A204.1 (cell line): ENCODE data around the gene UNKL.

ENCODE experiments used
- FAIRE-seq: peaks from 2 replicates; lab custom pipeline; 2012; peaks lifted over from hg19 to GRCh38; lab: Jason Lieb, UNC

UNKL gene

DNA sequence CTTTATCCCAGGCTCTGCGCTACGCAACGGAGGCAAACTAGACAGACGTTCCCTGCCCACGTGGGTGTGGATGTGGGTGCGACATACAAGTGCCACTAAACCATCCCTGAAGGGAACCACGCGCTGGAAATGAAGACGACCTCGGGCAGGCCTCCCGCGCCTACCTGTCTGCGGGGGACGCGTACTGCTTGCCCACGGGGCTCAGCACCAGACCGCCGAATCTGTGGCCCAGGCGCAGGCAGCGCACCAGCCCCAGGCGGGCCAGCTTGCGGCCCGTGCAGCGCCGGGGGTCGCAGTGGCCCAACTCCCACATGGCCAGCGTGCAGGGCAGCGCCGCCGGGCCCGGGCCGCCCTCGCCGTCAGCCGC, 63.3 kb downstream of the UNKL start:
- FAIRE-seq: no peak

DNA sequence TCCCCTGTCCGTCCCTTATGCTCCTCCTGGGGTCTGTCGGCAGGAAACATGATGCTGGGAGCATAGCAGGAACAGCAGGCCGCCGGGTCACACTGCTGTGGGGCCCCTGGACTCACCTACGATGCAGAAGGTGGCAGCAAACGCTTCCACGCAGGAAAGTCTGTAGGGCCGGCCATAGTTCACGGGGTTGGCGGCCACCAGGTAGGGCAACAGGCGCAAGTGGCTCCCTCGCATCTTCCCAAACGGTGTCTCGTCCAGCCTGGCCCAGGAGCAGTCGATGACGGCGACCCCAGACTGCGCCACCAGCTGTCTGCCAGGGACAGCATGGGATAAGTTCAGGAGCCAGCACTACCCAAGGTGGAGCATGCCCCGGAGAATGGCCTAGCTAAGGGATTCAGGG, 63.8 kb downstream of the UNKL start:
- FAIRE-seq: no peak

DNA sequence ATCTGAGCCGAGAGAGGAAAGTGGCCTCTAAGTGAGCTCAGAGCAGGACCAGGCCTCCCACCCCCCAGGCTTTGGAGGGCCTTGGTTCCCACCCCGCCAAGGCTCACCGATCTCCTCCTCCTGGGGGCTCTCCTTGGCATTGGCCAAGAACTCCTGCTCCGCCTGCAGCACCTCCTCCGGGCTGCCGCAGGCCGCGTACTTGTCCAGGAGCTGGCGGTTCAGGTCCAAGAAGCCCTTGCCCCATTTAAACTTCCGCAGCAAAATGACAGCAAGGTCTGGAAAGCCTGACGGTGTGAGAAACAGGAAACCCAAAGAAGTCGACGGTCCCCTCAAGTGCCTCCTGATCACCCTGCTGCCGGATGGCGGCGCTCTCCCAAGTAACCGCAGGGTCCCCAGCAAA, 64.6 kb downstream of the UNKL start:
- no peak for FAIRE-seq

DNA sequence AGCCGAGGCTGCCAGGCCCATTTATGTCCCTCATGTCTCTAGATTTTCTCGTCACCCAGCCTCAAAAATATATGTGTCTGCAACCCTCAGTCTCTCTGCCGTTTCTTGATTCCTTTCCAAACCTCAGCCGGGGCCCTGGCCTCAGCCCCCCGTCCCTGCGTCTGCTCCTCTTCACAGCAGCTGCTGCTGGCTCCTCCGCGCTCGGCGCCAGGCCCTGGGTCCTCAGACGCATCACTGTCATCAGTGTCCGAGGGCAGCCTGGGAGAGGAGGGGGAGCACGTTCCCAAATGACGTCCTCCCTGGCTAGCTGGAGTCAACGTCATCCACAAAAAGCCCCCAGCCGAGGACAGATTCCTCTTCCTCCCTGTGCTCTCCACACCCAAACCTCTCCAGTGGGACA, 65.2 kb downstream of the UNKL start:
- FAIRE-seq: no peak

DNA sequence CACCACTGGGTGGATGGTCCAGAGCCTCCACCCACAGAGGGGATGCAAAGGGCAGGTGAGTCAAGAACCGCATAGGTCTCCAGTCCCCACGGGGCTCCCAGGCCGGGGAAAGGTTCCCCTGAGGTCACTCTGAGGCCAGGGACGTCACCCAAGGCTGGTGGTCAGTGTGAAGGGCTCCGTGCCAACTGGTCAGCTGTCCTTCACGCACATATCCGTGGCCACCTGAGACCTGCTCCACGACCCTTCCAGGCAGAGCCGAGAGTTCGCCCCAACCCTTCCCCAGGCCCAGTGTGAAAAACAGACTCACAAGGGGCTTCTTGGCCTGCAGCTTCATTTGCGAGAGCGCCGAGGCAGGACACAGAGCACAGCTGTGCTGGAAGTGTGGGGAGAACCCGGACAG, 65.6 kb downstream of the UNKL start:
- no peak for FAIRE-seq

DNA sequence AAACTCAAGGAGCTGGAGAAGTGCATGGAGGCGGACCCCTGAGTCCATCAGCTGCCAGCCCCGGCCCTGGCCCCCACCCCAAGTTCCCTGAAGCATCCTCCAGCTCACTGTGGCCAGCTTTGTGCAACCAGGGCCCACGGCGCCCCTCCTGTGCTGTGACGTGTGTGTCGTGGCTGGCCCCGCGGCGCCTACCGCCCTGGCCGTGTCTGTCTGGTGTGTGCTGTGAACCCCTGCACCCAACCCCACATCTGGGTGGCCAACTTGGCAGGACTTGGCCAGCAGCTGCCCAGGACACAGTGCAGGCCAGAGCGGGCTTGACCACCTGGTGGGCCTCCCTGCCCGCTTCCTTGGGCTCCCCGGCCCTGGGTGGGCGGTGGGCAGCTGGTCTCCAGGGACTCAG, 66.1 kb downstream of the UNKL start:
- no peak for FAIRE-seq

DNA sequence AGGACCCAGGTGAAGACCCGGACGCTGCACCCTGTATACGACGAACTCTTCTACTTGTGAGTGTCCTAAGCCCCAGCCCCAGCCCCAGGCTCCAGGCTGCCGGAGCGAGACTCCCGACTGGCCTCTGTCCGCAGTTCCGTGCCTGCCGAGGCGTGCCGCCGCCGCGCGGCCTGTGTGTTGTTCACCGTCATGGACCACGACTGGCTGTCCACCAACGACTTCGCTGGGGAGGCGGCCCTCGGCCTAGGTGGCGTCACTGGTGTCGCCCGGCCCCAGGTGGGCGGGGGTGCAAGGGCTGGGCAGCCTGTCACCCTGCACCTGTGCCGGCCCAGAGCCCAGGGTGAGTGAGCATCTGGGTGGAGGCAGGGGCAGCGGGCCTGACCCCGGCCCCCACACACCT, 66.5 kb downstream of the UNKL start:
- no peak for FAIRE-seq

DNA sequence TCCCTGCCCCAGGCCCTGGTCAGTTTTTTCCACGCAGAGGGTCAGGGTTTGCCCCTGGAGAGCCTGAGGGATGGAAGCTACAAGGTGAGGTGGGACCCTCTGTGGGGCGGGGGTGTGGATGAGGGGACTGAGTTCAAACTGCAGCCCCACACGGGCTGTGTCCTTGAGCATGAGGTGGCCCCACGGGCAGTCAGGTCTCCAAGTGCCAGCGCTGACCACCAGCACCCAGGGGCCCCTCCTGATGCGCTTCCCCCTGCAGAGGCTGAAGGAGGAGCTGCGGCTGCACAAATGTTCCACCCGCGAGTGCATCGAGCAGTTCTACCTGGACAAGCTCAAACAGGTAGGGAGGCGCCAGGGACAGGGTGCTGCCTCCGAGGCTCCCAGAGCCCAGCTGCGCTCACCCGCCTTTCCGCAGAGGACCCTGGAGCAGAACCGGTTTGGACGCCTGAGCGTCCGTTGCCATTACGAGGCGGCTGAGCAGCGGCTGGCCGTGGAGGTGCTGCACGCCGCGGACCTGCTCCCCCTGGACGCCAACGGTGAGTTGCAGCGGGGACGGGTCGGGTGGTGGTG, 67.1 kb downstream of the UNKL start:
- no peak for FAIRE-seq

DNA sequence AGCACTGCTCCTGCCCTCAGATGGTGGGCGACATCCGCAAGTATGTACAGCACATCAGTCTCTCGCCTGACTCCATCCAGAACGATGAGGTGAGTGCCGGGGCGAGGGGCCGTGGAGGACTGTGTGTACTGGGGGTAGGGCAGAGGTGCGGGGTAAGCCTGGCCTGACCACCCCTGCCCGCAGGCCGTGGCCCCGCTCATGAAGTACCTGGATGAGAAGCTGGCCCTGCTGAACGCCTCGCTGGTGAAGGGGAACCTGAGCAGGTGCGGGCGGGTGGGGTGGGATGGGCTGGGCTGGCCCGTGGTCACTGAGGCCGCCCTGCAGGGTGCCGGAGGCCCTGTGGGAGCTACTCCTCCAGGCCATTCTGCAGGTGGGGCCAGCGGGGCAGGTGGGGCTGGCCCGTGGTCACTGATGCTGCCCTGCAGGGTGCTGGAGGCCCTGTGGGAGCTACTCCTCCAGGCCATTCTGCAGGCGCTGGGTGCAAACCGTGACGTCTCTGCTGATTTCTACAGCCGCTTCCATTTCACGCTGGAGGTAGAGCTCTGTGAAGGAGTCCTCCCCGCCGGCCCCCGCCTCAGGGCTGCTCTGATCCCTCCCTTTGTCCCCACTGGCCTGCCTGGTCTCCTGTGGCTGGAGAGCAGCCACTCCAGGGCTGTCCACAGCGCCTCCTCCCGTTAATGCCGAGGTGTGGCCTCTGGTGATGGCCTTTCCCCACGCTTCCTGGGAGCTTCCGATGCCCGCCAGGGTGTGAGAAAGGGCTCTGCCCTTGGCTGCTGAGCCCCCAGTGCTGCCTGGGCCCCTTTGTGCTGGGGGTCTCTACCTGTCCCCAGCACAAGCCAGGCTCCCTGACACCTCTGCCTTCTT, 67.8 kb downstream of the UNKL start:
- no peak for FAIRE-seq

DNA sequence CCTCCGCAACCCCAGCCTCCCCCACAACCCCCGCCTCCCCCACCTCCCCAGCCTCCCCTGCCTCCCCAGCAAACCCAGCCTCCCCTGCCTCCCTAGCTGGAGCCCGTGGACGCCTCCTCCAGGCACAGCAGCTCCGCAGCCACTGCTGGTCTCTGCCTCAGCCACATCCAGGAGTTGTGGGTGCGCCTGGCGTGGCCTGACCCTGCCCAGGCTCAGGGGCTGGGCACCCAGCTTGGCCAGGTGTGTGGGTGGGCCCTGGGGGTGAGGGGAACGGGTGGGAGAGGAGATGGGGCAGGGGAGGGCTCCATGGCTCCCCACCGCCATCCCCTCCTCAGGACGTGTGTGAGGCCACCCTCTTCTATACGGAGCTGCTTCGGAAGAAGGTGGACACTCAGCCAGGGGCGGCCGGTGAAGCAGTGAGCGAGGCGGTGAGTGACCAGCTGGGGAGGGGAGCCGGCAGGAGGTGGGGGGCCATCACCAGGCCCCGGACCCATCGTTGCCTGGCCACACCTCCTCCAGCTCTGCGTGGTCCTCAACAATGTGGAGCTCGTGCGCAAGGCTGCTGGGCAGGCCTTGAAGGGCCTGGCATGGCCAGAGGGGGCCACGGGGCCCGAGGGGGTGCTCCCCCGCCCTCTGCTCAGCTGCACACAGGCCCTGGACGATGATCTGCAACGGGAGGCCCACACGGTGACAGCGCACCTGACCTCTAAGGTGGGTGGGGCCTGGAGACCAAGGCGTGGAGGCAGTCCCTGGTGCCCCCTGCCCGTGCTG, 68.7 kb downstream of the UNKL start:
- no peak for FAIRE-seq

DNA sequence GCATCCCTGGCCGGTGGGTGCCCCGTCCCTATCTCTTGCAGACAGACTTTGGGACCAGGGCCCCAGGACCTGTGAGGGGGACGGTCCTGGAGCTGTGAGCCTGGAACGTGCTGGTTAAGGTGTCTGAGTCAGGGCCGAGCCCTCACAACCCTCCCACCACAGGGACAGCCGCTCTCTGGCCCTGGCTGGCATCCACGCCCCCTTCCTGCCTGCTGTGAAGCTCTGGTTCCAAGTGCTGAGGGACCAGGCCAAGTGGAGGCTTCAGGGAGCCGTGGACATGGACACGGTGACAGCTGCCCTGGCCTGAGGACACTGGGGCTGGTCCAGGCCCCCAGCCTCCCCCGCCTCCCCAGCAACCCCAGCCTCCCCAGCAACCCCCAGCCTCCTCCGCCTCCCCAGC, 69.4 kb downstream of the UNKL start:
- FAIRE-seq: no peak

DNA sequence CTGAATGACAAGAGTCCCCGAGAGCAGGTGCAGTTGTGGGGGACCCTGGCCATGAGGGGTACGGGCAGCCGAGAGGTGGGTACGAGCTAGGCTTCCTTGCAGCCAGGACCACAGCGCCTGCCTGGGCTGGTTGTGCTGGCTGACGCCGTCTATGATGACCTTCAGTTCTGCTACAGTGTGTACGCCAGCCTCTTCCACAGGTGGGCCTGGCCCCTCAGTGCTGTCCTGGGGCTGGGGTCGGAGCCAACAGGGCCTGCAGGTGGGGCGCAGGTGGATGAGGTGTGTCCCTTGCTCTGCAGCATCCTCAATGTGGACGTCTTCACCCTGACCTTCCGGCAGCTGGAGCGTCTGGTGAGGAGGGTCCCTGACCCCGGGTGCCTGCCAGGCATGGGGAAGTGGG, 70.0 kb downstream of the UNKL start:
- FAIRE-seq: no peak

DNA sequence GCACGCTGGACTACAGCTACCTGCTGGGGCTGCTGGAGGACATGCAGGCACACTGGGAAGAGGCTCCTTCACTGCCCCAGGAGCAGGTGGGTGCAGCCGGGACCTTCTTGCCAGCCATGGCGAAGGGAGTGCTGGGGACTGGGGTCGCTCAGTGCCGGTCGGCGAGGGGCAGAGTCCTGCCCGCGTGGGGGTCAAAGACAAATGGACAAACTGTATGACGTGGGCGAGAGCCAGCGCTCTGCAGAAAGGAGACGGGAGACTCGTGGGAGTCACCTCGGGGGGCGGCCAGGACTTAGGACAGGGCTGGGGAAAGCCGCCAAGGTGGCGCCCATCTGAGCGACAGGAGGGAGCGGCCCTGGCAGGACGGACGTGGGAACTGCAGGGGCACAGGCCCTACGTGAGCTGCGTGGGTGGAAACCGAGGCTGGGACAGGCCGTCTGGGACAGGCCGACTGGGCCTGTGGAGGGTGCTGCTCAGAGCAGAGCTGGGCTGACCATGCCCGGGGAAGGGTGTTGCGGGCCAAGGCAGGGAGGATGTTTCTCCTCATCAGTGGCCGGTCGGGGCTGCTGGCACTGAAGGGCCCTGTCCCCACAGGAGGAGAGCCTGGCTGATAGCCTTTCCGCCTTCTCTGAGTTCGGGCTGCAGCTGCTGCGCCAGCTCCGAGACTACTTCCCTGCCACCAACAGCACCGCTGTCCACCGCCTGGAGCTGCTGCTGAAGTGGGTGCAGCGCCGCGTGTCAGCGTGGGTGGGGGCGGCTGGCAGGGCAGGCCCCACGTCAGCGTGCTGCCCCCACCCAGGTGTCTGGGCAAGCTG, 70.9 kb downstream of the UNKL start:
- no peak for FAIRE-seq

DNA sequence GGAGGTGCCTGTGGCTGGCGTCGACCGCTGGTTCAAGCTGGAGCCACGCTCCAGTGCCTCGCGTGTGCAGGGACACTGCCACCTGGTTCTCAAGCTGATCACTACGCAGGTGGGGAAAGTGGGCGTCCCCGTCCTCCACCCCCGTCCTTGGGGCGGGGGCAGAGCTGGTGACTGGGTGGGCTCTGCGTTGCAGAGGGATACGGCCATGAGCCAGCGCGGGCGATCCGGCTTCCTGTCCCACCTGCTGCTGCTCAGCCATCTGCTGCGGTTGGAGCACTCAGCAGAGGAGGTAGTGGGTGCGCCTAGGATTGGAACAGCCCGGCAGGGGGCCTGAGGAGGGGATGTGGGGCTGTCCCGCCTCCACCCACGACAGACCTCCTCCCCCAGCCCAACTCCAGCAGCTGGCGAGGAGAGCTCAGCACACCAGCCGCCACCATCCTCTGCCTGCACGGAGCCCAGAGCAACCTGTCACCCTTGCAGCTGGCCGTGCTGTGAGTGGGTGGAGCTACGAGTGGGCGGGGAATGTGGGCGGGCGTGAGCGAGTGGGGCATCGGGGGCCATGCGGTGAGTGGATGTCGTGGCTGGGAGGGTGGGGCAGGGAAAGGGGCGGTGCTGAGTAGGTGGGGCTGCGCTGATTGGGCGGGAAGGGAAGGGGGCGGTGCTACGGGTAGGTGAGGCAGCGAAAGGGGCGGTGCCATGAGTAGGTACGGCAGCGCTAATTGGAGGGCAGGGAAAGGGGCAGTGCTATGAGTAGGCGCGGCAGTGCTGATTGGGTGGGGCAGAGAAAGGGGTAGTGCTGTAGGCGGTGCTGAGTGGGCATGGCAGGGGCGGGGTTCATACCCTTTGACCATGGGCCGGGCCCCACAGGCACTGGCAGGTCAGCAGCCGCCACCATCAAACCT, 71.7 kb downstream of the UNKL start:
- peak; percentile 86 for FAIRE-seq

DNA sequence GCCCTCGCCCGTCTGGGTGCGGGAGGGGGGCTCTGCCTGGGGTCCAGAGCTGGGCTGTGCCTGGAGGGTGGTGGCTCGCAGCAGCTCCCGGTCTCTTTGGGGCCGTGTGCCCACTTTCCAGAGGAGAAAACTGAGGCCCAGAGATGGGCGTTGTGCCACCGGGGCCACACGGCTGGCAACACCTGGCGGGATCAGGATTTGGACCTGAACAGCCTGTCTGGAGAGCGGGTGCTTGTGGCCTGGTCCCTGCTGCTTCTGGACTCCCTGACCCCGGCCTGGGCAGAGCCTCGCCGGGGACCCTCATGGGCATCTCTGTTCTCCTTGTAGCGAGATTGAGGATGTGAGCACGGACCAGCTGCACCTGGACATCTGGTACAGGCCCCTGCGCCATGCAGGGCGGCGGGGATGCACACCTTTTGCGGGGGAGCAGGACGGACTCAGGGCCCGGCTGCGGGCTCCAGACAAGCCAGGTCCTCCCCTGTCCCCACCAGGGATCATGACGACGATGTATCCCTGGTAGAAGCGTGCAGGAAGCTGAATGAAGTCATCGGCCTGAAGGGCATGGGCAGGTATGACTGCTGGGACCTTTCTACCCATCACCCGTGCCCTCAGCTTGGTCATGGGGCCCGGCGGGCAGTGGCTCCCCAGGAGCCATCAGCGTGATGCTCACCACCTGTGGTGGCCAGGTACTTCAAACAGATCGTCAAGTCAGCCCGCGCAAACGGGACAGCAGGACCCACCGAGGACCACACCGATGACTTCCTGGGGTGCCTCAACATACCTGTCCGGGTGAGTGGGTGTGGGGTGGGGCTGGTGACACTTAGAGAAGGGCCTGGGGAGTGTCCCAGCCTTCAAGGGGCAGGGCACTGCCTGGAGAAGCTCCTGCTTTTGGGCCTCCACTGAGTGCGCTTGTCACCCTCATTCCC, 72.7 kb downstream of the UNKL start:
- FAIRE-seq: no peak

DNA sequence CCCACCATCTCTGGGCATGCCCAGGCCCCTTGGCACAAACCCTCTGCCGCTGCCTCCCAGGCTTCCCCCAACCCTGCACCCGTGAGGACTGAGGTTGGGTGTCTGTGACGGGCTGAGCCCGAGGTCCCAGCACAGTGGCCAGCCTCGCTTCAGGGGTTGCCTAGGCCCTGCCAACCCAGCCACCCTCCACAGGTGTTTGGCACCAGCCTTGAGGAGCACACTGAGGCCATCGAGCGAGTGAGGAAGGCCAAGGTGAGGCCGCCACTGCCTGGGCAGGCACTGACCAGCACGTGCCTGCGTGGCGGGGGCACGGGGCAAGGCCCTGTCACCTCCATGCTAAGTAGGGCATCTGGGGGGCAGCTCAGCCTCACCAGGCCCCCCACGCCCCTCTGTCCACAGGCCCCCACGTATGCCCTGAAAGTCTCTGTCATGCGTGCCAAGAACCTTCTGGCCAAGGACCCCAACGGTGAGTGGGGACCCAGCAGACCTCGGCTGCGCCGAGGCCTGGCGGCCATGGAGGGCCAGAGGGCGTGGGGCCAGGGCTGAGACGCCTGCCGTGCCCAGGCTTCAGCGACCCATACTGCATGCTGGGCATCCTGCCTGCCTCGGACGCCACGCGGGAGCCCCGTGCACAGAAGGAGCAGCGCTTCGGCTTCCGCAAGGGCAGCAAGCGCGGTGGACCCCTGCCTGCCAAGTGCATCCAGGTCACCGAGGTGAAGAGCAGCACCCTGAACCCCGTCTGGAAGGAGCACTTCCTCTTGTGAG, 73.6 kb downstream of the UNKL start:
- FAIRE-seq: no peak

DNA sequence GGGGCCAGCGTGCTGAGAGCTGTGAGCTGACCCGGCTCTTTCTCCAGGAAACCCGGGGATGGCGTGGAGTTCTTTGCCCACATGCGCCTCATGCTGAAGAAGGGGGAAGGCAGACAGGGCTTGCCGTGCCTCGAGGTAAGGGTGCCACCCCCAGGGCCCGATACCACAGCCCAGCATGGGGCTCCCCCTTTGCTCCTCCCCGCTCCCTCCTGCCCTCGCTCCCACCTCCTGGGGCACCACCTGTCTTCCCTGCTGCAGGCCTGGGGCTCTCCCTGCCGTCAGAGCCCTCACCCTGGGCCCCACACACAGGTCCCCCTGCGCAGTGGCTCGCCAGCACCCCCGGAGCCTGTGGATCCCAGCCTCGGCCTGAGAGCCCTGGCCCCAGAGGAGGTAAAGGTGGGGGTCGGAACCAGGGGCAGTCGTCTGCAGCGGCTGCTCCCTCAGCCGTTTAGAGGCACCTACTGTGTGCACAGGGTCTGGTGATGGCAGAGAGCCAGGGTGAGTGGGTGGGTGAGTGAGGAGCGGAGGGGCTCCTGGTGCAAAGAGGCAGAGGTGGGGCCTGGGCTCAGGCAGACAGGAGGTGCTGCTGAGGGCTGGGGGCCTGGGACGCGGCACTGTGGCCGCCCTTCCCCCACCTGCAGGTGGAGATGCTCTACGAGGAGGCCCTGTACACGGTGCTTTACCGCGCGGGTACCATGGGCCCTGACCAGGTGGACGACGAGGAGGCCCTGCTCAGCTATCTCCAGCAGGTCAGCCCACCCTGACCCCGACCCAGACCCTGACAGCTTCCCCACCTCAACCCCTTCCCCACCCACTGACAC, 75.4 kb downstream of the UNKL start:
- FAIRE-seq: no peak

DNA sequence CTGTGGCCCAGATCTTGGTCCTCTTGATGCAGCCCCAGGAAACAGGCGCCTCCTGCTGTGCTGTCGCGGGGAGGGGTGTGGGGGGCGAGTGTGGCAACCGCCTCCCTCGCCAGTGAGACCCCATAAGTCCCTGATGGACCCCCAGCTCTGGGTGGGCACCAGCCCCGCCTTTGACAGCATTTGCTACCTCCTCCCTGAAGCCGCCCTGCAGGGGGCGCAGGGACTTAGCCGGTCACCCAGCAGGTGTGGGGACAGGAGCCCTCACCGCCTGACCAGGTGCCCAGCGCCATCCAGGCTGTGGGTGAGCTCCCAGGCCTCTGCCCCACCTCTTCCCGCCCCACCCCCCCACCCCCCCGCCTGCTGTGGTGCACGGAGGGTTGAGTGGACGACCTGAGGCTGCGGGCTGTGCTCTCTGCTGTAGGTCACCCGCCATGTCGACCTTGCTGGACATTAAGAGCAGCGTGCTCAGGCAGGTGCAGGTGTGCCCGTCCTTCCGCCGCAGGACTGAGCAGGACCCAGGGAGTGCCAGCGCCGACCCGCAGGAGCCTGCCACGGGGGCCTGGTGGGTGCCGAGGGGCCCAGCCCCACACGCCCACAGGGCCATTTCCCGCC, 76.3 kb downstream of the UNKL start:
- FAIRE-seq: no peak
